ENCODE measurements around the gene IGSF6.
A peak's percentile ranks its signal among the peaks of the same experiment; 100 is the strongest.
"Not testable (repeated sequence)": the region's sequence is repeated elsewhere in the genome, so short reads cannot be mapped to it uniquely, and the experiment has no call there.

Gene IGSF6, protein sequence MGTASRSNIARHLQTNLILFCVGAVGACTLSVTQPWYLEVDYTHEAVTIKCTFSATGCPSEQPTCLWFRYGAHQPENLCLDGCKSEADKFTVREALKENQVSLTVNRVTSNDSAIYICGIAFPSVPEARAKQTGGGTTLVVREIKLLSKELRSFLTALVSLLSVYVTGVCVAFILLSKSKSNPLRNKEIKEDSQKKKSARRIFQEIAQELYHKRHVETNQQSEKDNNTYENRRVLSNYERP

DNA sequence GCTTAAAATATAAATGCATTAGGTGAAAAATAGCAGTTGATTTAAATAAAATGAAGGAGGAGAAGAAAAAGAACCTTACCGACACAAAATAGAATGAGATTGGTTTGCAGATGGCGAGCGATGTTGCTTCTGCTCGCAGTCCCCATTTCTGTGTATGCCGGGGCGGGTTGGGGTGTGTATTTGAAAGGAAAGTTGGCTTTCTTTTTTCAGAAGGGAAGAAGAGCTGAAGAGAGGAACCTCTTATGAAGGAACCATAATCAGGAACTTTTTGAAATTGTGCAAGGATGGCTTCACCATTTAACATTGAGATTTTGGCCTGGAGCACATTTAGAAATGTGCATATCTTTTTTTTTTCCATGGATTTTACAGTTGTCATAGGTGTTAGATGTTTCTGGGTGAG, at the start of gene IGSF6:
Gene IGSF6, minus strand, starts transcription at position 156 of the 400 bp plus-strand sequence. Its CDS starts 10 bp downstream, at position 146.
- no peak for DNase-seq (ENCODE audit: low spot score)

DNA sequence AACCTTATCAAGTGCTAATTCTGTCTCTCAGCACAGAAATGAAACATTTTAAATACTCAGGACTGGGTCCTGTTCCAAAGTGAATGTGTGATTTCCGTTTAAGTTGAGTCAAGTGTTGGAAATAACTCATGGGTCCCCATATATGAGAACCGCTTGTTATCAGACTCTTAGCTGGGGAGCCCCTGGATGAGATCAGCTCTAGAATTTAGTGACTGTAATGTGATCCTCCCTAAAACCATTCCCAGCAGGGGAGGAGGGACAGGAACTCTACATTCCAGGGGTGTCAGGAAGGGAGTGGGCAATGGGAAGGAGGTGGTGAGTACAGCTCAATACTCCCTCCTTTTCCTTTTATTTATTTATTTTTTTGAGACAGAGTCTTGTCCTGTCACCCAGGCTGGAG, 48.9 kb upstream of the IGSF6 start:
- no peak for DNase-seq (ENCODE audit: low spot score)

DNA sequence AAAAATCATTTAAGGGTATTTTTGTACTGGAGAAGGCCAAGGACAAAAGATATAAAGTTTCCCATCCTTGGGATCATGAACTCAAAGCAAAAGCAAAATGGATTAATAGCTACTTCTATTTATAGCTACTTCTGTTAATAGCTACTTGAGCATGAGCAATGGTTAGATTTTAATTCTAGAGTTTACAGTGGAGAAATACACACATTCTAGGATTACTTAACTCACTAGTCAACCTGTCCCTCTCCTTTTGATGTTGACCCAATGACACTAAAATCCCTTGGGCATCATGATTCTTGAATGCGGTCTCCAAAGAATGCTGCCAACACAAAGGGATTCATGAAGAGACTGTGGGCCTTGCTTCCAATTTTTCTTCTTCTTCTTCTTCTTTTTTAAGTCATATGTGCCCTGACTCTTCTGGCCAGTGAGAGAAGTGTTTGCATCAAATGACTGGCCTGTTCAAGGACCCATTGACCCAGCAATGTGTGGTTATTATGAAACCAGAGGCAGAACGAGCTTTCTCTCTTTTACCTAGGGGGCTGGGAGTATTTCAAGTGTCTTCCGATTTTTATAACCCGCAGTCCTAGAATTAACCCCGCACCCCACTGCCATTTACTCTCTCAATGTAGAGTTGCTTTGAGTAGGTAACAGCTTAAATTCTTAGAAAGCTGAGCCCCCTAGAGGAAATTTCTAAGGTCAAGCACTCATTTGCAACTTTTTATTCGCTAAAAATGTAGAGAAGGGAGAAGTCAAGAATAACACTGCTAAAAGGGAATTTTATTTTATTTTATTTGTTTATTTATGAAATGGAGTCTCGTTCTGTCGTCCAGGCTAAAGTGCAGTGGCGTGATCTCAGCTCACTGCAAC, 46.0 kb upstream of the IGSF6 start:
- no peak for DNase-seq (ENCODE audit: low spot score)

DNA sequence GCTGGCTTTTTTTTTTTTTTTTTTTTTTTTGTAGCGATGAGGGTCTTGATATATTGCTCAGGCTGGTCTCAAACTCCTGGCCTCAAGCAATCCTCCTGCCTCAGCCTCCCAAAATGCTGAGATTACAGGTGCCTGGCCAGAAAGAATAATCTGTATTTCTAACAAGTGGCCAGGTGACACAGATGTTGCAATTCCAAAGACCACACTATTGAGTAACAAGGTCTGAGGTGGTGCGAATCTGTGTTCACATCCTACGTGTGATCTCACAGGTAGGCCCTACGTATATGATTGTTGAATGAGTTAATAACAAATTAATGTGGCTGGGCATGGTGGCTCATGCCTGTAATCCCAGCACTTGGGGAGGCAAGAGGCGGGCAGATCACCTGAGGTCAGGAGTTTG, 44.6 kb upstream of the IGSF6 start:
- DNase-seq (ENCODE audit: low spot score), result no peak

DNA sequence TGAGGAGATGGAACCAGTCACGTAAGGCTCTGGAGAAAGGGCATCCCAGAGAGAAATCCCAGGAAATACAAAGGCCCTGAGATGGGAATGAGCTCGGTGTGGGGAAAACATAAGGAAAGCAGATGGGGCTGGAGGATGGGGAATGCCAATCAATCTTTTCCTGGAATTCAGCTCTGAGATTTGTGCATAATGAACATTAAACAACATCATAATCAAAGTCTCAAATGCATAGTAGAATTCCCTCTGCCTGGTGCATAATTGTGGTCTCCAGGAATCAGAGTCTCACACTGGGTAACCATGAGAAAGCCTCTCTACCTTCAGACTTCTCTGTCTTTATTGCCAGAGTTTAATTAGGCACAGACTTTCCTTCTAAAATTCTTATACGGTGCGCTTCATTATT, 42.2 kb upstream of the IGSF6 start:
- no peak for DNase-seq (ENCODE audit: low spot score)

DNA sequence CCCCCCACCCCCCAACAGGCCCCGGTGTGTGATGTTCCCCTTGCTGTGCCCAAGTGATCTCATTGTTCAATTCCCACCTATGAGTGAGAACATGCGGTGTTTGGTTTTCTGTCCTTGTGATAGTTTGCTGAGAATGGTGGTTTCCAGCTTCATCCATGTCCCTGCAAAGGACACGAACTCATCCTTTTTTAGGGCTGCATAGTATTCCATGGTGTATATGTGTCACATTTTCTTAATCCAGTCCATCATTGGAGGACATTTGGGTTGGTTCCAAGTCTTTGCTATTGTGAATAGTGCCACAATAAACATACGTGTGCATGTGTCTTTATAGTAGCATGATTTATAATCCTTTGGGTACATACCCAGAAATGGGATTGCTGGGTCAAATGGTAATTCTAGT, 38.6 kb upstream of the IGSF6 start:
- DNase-seq (ENCODE audit: low spot score), result not testable (repeated sequence)

DNA sequence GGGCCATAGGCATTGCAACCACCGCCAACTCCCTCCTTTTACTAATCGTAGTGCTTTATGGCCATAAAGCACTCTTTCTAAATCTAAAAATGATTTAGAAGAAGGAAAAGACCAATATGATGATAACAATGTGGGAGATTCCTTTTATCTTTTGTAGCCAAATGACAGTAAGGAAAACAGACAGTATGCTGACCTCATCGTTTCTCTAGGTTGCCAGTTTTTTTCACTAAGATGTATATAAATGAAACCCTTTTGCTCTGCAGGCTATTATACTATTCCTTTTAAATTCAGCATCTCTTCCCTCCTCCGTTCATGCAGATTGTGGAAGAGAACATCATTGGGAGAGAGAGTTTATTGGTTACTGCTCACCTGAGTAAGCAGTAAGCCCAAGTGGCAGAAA, 36.7 kb upstream of the IGSF6 start:
- DNase-seq (ENCODE audit: low spot score), result no peak

DNA sequence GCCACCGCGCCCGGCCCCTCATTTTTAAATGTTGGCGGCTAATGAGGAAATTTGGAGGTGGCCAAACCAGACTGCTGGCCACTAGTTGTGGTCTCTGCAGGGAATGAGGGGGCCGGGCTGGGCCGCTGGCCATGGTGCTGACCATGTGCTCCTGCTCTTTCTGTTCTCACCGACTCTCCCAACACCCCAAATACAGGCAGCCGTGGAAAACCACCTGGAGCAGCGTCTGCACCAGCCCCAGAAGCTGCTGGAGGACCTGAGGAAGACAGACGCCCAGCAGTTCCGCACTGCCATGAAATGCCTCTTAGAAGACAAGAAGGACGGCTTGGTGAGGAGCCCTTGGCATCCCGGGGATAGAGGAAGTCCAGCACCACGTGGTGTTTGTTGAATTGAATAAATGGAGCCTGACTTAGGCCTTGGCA, 32.6 kb upstream of the IGSF6 start:
- DNase-seq (ENCODE audit: low spot score), result no peak

DNA sequence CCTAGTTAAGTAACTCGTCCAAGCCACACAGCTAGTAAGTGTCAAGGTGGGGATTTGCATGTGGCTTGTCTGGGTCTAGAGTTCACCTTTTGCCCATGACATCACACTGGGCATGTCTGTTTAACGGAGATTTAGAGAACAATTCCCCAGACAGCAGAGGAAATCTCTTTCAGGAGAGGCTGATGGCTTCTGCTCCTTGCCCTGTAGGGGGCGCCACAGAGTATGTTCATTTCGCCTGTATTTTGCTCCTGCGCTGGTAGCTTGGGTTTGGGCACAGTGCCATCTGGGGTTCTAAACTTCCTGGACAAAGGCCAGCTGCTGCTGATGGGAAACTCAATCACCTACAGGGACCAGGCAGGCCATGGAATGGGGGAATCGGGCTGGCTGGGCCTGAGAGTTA, 31.8 kb upstream of the IGSF6 start:
- DNase-seq (ENCODE audit: low spot score), result peak; percentile 10

DNA sequence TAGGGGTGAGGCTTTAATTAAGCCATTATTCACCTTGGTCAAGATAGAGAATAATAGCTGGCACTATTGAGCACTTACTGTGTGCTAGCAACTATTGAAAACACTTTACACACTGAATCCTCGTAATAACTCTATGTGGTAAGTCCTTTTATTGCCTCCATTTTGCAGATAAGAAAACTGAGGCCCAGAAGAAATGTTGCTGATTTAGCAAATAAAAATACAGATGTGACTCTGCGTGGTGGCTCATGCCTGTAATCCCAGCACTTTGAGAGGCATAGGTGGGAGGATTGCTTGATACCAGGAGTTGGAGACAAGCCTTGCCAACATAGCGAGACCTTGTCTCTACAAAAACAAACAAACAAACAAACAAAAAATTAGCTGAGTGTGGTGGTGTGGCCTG, 30.8 kb upstream of the IGSF6 start:
- DNase-seq (ENCODE audit: low spot score), result no peak

DNA sequence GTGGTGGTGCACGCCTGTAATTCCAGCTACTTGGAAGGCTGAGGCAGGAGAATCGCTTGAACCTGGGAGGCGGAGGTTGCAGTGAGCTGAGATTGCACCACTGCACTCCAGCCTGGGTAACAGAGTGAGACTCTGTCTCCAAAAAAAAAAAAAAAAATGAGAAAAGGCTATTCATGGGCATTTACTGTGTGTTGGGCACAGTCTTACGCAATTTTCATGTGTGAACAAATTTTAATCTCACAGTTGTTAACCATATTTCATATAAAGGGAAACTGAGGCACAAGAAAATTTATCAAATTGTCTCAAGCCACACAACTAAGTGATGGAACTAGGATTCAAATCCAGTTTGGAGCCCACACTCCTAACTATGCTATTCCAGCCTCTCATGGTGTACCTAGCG, 28.3 kb upstream of the IGSF6 start:
- DNase-seq (ENCODE audit: low spot score), result not testable (repeated sequence)

DNA sequence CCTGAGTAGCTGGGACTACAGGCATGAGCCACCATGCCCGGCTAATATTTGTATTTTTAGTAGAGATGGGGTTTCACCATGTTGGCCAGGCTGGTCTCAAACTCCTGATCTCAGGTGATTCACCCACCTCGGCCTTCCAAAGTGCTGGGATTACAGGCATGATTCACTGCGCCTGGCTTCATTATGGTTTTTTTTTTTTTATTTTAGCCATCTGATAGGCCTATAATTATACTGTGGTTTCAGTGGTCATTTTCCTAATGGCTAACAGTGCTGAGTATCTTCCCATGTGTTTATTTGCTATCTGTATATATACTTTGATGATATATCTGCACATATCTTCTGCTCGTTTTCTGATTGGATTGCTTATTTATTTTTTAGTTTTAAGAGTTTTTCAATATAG, 22.0 kb upstream of the IGSF6 start:
- DNase-seq (ENCODE audit: low spot score), result peak; percentile 15

DNA sequence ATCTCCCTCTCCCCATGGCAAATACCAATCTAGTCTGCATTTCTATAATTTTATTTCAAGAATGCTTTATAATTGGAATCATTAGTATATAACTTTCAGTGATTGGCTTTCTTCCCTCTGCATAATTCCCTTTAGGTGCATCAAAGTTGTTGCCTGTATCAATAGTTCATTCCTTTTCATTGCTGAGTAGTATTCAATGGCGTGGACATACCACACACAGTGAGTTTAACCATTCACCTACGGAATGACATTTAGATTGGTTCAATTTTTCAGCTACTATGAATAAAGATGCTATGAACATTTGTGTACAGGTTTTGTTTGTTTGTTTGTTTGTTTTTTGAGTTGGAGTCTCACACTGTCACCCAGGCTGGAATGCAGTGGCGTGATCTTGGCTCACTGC, 21.1 kb upstream of the IGSF6 start:
- no peak for DNase-seq (ENCODE audit: low spot score)

DNA sequence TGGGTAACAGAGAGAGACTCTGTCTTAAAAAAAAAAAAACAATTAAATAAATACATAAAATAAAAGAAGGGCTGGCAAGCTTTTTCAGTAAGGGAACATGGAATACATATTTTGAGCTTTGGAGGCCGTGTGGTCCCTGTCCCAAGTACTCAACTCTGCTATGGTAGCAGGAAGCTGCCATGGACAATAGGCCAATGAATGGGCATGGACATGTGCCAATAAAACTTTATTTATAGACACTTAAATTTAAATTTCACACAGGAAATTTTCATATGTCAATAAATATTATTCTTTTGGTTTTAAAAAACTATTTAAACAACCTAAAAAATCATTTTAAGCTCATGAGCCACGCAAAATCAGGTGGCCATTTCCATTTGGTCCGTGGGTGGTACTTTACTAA, 15.2 kb upstream of the IGSF6 start:
- no peak for DNase-seq (ENCODE audit: low spot score)

DNA sequence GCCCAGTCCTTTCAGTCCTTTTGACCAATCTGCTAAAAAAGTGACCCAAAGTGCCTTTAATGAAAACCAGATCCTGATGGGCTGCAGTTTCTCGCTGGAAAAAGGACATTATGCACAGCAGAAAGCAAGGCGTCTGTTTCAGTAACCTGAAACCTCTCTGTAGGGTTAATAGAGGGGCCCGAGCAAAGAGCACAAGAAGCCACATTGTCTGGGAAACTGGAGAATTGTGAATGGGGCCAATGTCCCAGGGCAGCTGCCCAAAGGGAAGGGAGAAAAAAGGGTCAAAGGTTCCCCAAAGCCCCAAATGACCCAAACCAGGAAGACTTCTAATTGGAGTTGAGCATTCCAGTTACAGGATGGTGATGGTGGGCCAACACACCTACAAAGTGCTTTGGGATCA, 14.4 kb upstream of the IGSF6 start:
- DNase-seq (ENCODE audit: low spot score), result no peak

DNA sequence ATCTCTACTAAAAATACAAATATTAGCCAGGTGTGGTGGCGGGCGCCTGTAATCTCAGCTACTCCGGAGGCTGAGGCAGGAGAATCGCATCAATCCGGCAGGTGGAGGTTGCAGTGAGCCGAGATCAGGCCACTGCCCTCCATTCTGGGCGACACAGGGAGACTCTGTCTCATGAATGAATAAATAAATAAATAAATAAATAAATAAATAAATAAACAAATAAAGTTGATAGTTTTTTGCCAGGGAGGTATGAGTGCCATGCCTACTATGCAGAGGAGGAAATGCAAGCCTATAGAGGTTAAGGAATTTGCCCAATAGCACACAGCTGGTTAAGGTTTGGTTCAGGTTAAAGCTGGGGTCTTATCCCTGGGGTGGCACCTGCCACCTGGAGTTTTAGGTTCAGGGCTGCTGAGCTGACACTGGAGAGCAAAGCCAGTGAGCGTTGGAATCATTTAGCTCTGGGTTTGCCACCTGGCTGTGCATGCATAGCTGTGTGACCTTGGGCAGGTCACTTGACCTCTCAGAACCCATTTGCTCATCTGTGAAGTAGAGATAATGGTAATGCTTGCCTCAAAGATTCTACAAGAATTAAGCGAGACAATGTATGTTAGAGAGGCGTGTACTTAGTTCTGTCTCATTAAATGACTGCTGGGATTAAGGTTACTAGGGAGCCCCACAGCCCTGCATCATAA, 12.5 kb upstream of the IGSF6 start:
- no peak for DNase-seq (ENCODE audit: low spot score)

DNA sequence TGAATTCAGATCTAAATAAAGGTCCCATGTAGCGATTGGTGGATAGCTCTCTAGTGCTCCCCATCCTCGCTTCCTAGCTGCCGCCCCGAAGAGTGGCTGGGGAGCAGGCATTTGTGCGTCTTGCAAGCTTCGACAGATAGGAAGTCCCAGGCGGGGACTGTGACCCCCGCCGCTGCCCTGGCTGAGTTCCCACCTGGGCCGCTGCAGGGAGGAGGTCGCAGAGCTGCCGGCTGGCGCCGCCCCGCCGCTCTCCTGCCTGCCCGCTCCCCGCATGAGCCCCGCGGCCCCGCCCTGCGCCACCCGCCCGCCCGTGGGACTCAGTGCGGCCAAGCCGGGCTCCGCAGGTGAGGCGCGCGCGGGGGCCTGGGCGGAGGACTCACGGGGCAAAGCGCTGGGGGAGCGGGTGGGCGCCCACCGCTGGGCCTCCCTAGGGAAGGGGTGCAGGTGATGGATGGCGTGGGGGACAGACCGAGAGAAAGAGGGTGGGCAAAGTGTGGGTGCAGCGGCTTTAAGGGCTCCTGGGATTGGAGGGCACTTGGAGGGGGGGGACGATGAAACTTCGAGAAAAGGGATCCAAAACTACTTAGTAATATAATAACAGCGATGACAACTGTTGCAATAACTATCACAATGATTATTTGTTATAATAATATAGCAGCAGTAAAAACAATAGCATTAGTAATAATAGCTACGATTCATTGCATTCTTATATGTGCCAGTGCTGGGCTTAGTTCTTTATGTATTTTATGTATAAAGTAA, 11.7 kb upstream of the IGSF6 start, which contains the start of gene OTOA:
Gene OTOA, plus strand, starts transcription at position 80 of the 759 bp plus-strand sequence. CDS start 14,547 bp downstream, outside the sequence.
- DNase-seq (ENCODE audit: low spot score), result no peak

DNA sequence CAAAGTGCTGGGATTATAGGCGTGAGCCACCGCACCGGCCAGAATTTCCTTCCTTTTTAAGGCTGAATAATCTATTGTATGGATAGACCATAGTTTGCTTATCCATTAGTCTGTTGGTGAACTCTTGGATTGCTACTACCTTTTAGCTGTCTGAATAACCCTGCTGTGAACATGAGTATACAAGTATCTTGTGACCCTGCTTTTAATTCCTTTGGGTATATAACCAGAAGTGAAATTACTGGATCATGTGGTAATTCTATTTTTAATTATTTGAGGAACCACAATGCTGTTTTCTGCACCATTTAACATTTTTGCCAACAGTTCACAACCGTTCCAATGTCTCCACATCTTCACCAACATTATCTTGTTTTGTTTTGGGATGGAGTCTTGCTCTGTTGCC, 6.7 kb upstream of the IGSF6 start:
- no peak for DNase-seq (ENCODE audit: low spot score)

DNA sequence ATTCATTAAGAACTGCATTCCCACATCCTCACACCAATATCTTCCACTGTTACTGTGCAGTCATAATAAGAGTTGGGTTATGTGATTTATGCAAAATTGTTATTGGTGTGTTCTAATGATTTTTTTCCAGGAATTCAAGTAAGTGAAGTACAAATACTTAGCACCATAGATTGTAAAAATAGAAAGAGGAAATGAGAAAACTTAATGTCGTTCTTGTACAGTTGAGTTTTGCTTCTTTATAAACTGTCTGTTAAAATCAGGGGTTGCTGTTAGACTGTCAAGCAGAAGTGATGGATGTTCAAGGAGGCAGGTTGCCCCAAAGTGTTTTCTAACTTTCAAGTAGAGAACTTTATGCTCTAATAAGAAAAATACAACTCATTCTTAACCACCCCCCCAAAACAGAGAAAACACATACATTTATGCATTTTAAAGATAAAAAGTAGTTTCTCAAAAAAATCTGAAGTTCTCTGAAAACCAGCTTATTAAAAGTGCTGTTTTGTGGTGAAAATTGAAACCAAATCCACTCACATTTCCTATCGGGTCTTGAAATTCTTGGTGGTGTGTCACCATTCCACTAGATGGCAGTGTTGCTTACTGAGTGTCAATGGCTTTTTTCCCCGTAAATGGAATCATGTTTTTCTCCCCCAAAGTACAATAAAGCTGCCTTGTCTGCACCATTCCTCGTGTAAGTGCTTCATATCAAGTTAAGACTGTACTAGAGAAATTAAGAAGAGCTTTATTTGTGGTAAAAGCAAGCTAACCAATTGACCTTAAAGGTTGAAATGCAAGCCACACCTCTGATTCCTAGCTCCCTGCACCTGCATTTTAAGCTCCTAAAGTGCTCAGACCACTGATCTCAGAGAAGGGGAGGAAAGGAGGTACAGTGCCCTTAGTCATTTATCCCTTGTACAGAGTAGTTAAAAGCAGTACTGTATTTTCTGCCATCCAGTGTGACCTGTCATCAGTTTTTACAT, 4.7 kb upstream of the IGSF6 start:
- peak; percentile 46 for DNase-seq (ENCODE audit: low spot score)

DNA sequence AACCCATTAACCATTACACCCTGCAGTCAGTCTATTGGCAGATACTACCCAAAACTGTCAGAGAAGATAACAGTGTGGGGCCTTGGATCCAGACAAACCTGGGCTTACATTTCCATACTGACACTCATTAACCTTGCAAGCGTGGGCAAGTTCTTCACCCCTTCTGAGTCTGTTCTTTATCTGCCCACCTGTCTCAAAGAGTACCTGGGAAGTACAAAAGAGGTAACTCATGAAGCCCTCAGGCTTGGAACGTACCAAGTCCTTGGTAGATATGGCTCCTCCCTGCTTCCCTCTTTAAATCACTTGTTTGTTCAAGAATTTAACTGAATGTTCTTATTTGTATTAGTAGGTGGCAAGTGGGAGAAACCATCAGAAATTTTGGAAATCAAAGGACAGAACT, 2.5 kb upstream of the IGSF6 start:
- no peak for DNase-seq (ENCODE audit: low spot score)

DNA sequence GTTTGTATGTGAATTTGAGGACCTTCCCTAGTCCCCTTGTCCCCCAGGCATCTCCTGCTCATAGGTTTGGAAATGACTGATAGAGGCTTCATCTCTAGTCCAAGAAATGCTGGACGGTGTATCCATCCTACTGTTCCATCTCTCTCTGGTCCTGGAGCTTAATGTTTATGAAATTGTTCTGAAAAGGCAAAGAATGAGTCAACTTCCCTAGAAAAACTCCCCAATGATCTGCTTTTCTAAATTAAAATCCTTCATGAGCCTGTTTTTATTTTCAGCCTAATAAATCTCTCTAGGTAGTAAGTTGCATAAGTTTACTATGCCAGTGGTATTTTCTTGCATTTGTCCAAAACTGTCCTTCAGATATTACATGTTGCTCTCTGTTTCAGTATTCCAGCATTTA, 2.1 kb upstream of the IGSF6 start:
- no peak for DNase-seq (ENCODE audit: low spot score)

Data from kidney tubule cell (primary cell).